H1 (cell line): ENCODE results near the gene CYGB. TPM values are rescaled to one million over a fixed set of nuclear protein-coding genes. Genes with fewer than 3 reads are reported as not detected.

Experiments
- ASH2L ChIP-seq: fragments of 200-600, 300-600 bp; sonication (generic); IDR thresholded peaks from one replicate; pipeline ENCODE4 v1.7.1; 2017; ENCODE audit warnings: low read length
- POLR2A ChIP-seq, 2 experiments: IDR thresholded peaks; 1 replicate in 1 of 2; 2 replicates in 1 of 2; pipeline ENCODE4 v1.6.1; 2011; ENCODE audit warnings: low read depth in 2 of 2, low read length in 2 of 2, mild to moderate bottlenecking in 2 of 2; ENCODE audit errors: control extremely low read depth in 1 of 2
- POU5F1 ChIP-seq: IDR thresholded peaks from 2 replicates; pipeline ENCODE4 v1.6.1; 2011; ENCODE audit warnings: low read depth, mild to moderate bottlenecking, low read length, moderate library complexity
- RBBP5 ChIP-seq: IDR thresholded peaks from 2 replicates; pipeline ENCODE4 v1.7.1; 2012; ENCODE audit warnings: low read depth, mild to moderate bottlenecking, inconsistent platforms, low read length, moderate library complexity, borderline replicate concordance
- SP1 ChIP-seq: IDR thresholded peaks from 2 replicates; pipeline ENCODE4 v1.6.1; 2011; ENCODE audit warnings: low read depth, low read length
- polyA plus RNA-seq, 7 experiments: library from polyadenylated mRNA; depleted of rRNA in 3 of 7; stranded (reverse) in 5 of 7; unstranded in 2 of 7; fragments of >200 nt in 5 of 7; fragments of 200-250 nt in 2 of 7; gene quantifications; 1 replicate in 5 of 7; 2 replicates in 1 of 7; 4 replicates in 1 of 7; pipeline versions ENCODE4 v1.2.1 to v1.2.3, GENCODE V29; 2011 to 2013; ENCODE audit warnings: missing spikeins in 2 of 7, mixed read lengths in 2 of 7
- total RNA-seq: library from RNA; stranded (reverse); fragmentation: NEBNext Ultra II Directional; extraction: Animal tissue kit (Norgen Biotek cat#: 25700); gene quantifications from 2 replicates; pipeline ENCODE4 v1.2.1, GENCODE V29; 2021
- TF ChIP-seq, protein P1 (sequence below): fragments of 300-600 bp; sonication (generic); IDR thresholded peaks from 2 replicates; pipeline ENCODE4 v1.7.1; 2012; ENCODE audit warnings: low read length, moderate library complexity, mild to moderate bottlenecking, inconsistent platforms; ENCODE audit not compliant: insufficient replicate concordance
- TF ChIP-seq, protein P2 (sequence below), 3 experiments: IDR thresholded peaks; 1 replicate in 2 of 3; 2 replicates in 1 of 3; pipeline versions ENCODE4 v1.5.1 to v1.6.1; 2011; ENCODE audit warnings: low read length in 3 of 3, mild to moderate bottlenecking in 3 of 3, inconsistent platforms in 2 of 3, low read depth in 1 of 3, moderate library complexity in 1 of 3; ENCODE audit not compliant: insufficient read depth in 1 of 3; ENCODE audit errors: control extremely low read depth in 1 of 3

CYGB gene
- total and polyA plus RNA-seq, 2 of the 8 experiments (the other 6 are each of a cell fraction or from before 2014, with no cell fraction given), result 2.7 to 3.7 TPM

DNA sequence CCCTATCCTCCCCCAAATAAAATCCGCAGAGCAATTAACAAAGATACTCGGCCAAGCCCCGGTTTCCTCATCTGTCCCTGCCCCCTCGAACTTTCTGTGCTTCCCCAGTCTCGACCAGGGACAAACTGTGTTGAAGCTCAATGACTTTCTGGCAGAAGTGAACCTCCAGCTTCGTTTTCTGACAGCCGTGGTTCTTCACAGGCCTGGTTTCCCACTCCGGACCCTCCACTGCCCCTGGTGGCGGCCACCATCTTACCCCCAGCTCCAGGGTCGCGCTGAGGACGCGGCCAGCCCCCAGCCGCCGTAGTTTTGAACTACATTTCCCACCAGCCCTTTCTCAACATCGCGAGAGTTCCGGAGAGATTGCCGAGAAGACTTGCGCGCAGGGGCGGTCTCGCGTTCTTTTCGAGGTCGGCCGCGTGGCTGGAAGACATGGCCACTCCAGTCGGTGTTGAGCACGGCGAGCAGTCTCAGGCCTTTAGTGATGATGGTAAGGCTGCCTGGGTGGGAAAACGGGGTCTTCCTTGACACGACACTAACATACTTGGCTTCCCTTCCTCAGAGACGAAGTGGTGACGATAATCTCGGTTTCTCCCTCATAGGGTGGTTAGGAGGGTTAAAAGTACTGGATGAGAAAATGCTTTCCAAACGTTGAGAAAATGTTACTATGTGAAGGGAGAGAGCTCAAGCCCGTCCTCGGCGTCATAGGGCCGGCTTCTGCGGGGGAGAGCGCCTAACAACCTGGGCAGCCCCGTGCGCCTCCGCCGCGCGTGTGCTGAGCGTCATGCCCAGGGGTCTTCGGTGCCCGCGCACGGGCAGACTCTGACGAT, 20.1 kb upstream of the CYGB start (continued):
- TF ChIP-seq, protein P1, sequence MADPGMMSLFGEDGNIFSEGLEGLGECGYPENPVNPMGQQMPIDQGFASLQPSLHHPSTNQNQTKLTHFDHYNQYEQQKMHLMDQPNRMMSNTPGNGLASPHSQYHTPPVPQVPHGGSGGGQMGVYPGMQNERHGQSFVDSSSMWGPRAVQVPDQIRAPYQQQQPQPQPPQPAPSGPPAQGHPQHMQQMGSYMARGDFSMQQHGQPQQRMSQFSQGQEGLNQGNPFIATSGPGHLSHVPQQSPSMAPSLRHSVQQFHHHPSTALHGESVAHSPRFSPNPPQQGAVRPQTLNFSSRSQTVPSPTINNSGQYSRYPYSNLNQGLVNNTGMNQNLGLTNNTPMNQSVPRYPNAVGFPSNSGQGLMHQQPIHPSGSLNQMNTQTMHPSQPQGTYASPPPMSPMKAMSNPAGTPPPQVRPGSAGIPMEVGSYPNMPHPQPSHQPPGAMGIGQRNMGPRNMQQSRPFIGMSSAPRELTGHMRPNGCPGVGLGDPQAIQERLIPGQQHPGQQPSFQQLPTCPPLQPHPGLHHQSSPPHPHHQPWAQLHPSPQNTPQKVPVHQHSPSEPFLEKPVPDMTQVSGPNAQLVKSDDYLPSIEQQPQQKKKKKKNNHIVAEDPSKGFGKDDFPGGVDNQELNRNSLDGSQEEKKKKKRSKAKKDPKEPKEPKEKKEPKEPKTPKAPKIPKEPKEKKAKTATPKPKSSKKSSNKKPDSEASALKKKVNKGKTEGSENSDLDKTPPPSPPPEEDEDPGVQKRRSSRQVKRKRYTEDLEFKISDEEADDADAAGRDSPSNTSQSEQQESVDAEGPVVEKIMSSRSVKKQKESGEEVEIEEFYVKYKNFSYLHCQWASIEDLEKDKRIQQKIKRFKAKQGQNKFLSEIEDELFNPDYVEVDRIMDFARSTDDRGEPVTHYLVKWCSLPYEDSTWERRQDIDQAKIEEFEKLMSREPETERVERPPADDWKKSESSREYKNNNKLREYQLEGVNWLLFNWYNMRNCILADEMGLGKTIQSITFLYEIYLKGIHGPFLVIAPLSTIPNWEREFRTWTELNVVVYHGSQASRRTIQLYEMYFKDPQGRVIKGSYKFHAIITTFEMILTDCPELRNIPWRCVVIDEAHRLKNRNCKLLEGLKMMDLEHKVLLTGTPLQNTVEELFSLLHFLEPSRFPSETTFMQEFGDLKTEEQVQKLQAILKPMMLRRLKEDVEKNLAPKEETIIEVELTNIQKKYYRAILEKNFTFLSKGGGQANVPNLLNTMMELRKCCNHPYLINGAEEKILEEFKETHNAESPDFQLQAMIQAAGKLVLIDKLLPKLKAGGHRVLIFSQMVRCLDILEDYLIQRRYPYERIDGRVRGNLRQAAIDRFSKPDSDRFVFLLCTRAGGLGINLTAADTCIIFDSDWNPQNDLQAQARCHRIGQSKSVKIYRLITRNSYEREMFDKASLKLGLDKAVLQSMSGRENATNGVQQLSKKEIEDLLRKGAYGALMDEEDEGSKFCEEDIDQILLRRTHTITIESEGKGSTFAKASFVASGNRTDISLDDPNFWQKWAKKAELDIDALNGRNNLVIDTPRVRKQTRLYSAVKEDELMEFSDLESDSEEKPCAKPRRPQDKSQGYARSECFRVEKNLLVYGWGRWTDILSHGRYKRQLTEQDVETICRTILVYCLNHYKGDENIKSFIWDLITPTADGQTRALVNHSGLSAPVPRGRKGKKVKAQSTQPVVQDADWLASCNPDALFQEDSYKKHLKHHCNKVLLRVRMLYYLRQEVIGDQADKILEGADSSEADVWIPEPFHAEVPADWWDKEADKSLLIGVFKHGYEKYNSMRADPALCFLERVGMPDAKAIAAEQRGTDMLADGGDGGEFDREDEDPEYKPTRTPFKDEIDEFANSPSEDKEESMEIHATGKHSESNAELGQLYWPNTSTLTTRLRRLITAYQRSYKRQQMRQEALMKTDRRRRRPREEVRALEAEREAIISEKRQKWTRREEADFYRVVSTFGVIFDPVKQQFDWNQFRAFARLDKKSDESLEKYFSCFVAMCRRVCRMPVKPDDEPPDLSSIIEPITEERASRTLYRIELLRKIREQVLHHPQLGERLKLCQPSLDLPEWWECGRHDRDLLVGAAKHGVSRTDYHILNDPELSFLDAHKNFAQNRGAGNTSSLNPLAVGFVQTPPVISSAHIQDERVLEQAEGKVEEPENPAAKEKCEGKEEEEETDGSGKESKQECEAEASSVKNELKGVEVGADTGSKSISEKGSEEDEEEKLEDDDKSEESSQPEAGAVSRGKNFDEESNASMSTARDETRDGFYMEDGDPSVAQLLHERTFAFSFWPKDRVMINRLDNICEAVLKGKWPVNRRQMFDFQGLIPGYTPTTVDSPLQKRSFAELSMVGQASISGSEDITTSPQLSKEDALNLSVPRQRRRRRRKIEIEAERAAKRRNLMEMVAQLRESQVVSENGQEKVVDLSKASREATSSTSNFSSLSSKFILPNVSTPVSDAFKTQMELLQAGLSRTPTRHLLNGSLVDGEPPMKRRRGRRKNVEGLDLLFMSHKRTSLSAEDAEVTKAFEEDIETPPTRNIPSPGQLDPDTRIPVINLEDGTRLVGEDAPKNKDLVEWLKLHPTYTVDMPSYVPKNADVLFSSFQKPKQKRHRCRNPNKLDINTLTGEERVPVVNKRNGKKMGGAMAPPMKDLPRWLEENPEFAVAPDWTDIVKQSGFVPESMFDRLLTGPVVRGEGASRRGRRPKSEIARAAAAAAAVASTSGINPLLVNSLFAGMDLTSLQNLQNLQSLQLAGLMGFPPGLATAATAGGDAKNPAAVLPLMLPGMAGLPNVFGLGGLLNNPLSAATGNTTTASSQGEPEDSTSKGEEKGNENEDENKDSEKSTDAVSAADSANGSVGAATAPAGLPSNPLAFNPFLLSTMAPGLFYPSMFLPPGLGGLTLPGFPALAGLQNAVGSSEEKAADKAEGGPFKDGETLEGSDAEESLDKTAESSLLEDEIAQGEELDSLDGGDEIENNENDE, result no peak
- TF ChIP-seq ASH2L (peak; percentile 63), RBBP5 (peak; percentile 70; the same call in 1 of the 2 replicates), SP1 (no peak), POLR2A (IDR thresholded peaks at IDR 0.05; ENCODE audit: control extremely low read depth in 1 of 2, low read depth in 2 of 2, low read length in 2 of 2) (peak; percentile 86 to 95), POU5F1 (no peak)
- TF ChIP-seq, protein P2, sequence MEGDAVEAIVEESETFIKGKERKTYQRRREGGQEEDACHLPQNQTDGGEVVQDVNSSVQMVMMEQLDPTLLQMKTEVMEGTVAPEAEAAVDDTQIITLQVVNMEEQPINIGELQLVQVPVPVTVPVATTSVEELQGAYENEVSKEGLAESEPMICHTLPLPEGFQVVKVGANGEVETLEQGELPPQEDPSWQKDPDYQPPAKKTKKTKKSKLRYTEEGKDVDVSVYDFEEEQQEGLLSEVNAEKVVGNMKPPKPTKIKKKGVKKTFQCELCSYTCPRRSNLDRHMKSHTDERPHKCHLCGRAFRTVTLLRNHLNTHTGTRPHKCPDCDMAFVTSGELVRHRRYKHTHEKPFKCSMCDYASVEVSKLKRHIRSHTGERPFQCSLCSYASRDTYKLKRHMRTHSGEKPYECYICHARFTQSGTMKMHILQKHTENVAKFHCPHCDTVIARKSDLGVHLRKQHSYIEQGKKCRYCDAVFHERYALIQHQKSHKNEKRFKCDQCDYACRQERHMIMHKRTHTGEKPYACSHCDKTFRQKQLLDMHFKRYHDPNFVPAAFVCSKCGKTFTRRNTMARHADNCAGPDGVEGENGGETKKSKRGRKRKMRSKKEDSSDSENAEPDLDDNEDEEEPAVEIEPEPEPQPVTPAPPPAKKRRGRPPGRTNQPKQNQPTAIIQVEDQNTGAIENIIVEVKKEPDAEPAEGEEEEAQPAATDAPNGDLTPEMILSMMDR (IDR thresholded peaks at IDR 0.05; ENCODE audit: control extremely low read depth in 1 of 3, insufficient read depth in 1 of 3, low read depth in 1 of 3, low read length in 3 of 3), result peak; percentile 63 to 81 (median 65)
